GM23248 (cell line): ENCODE measurements around the gene MSL1. TPM values are rescaled to one million over a fixed set of nuclear protein-coding genes. Genes with fewer than 3 reads are reported as not detected.

Experiments used
- DNase-seq: peaks from one replicate; pipeline ENCODE4 v3.0.0-alpha.2; 2015
- H2AFZ ChIP-seq: fragments of 200-600 bp; sonication (generic); 2 replicates; pipeline ENCODE4 v1.6.1; 2016; ENCODE audit warnings: antibody characterized with exemption
- H3F3A ChIP-seq: fragments of 200-600 bp; sonication (generic); 2 replicates; pipeline ENCODE4 v1.6.1; 2016; ENCODE audit warnings: mild to moderate bottlenecking, antibody characterized with exemption, mixed run types; ENCODE audit not compliant: insufficient read depth
- H3K27ac ChIP-seq: fragments of 200-600 bp; sonication (generic); 2 replicates; pipeline ENCODE4 v1.5.1; 2016; ENCODE audit warnings: mild to moderate bottlenecking
- H3K27me3 ChIP-seq: fragments of 200-600 bp; sonication (generic); replicated peaks from 2 replicates; pipeline ENCODE4 v1.6.1; 2016; ENCODE audit warnings: mild to moderate bottlenecking; ENCODE audit not compliant: insufficient read depth
- H3K36me3 ChIP-seq: fragments of 200-600 bp; sonication (generic); 2 replicates; pipeline ENCODE4 v1.6.1; 2016; ENCODE audit warnings: low read depth, mild to moderate bottlenecking
- H3K4me1 ChIP-seq: fragments of 200-600 bp; sonication (generic); 2 replicates; pipeline ENCODE4 v1.6.1; 2016; ENCODE audit warnings: mild to moderate bottlenecking; ENCODE audit not compliant: insufficient read depth
- H3K4me2 ChIP-seq: fragments of 200-600 bp; sonication (generic); one replicate; pipeline ENCODE4 v1.6.1; 2016; ENCODE audit warnings: mild to moderate bottlenecking; ENCODE audit not compliant: unreplicated experiment
- H3K4me3 ChIP-seq: fragments of 200-600 bp; sonication (generic); 2 replicates; pipeline ENCODE4 v1.5.1; 2016; ENCODE audit warnings: mild to moderate bottlenecking
- H3K79me2 ChIP-seq: fragments of 200-600 bp; sonication (generic); 2 replicates; pipeline ENCODE4 v1.6.1; 2016; ENCODE audit warnings: mild to moderate bottlenecking; ENCODE audit not compliant: insufficient read depth
- H3K9ac ChIP-seq: fragments of 200-600 bp; sonication (generic); 2 replicates; pipeline ENCODE4 v1.6.1; 2016; ENCODE audit warnings: mild to moderate bottlenecking
- H3K9me2 ChIP-seq: fragments of 200-600 bp; sonication (generic); 2 replicates; pipeline ENCODE4 v1.6.1; 2016; ENCODE audit warnings: mixed run types, mild to moderate bottlenecking, moderate library complexity; ENCODE audit not compliant: insufficient read depth
- H3K9me3 ChIP-seq: fragments of 200-600 bp; sonication (generic); one replicate; pipeline ENCODE4 v1.6.1; 2017; ENCODE audit warnings: low read depth
- H4K20me1 ChIP-seq: fragments of 200-600 bp; sonication (generic); 2 replicates; pipeline ENCODE4 v1.6.0; 2016; ENCODE audit not compliant: insufficient read depth
- EZH2 ChIP-seq: fragments of 200-600 bp; sonication (generic); IDR thresholded peaks from 2 replicates; pipeline ENCODE4 v1.6.1; 2018; ENCODE audit warnings: antibody characterized with exemption, mild to moderate bottlenecking; ENCODE audit not compliant: insufficient read depth, poor library complexity, severe bottlenecking
- EZH2phosphoT487 ChIP-seq: fragments of 200-600 bp; sonication (generic); IDR thresholded peaks from 2 replicates; pipeline ENCODE4 v1.6.1; 2018; ENCODE audit warnings: antibody characterized with exemption, moderate library complexity, mild to moderate bottlenecking, low read depth; ENCODE audit not compliant: insufficient read depth
- WGBS, 2 experiments: methylation state at CpG; one replicate each; pipeline ENCODE4 v1.1.6; 2015 to 2017; ENCODE audit warnings: low lambda C conversion rate in 2 of 2, low coverage in 1 of 2; ENCODE audit errors: missing lambda C conversion rate in 2 of 2; 5-methylcytosine and 5-hydroxymethylcytosine counted together
- in situ Hi-C: fragments of 300-500 bp; cut with MboI; formaldehyde crosslinking; loops from 2 replicates; pipeline ENCODE4 v1.15.0; 2020
- polyA plus RNA-seq: library from polyadenylated mRNA; unstranded; fragments of >200 nt; fragmentation: Nextera tagmentation; extraction: Ambion mirVana; gene quantifications from 2 replicates; pipeline ENCODE4 v1.2.1, GENCODE V29; 2016
- total RNA-seq: library from RNA; depleted of rRNA; stranded (reverse); fragments of >200 nt; shearing (Covaris generic); gene quantifications from 2 replicates; pipeline ENCODE4 v1.2.3, GENCODE V29; 2014

Gene MSL1
- total and polyA plus RNA-seq, 2 experiments from 2014 or later: 8.9 to 45.3 TPM

GRCh38 chr17:40112191-40112711 lies 9.5 kb upstream of the MSL1 start:
- H3K4me2 ChIP-seq: peak overlapping the region; percentile 90
- peak overlapping the region; percentile 85 for H3K9ac ChIP-seq
- peaks cover 67% of the 10 kb centered on the region for H3K4me1 ChIP-seq
- H3F3A ChIP-seq: peaks cover 73% of the 10 kb centered on the region
- H3K4me3 ChIP-seq: peak overlapping the region; percentile 64
- in situ Hi-C loops: no loop called here
- DNase-seq: no peak
- no peaks in the 10 kb centered on the region for H3K9me2 ChIP-seq
- H3K79me2 ChIP-seq: no peaks in the 10 kb centered on the region
- peak overlapping the region; percentile 93 for H3K27ac ChIP-seq
- 0 to 3% methylated on average over 2 of the region's 2 CpGs for WGBS, 2 experiments
- H2AFZ ChIP-seq: peak overlapping the region; percentile 77
- no peaks in the 10 kb centered on the region for H3K9me3 ChIP-seq
- H4K20me1 ChIP-seq: no peaks in the 10 kb centered on the region
- H3K36me3 ChIP-seq: no peaks in the 10 kb centered on the region
- H3K27me3 ChIP-seq: no peaks in the 10 kb centered on the region
- TF ChIP-seq EZH2phosphoT487 (no peak), EZH2 (no peak)

GRCh38 chr17:40112718-40113109 lies 9.1 kb upstream of the MSL1 start:
- H3F3A ChIP-seq: peaks cover 73% of the 10 kb centered on the region
- H3K9me2 ChIP-seq: no peaks in the 10 kb centered on the region
- H3K79me2 ChIP-seq: no peaks in the 10 kb centered on the region
- no peaks in the 10 kb centered on the region for H3K36me3 ChIP-seq
- H3K4me3 ChIP-seq: peak overlapping the region; percentile 64
- H4K20me1 ChIP-seq: no peaks in the 10 kb centered on the region
- H3K27ac ChIP-seq: peak overlapping the region; percentile 93
- in situ Hi-C loops: no loop called here
- DNase-seq: no peak
- H3K9ac ChIP-seq: peak overlapping the region; percentile 85
- no peaks in the 10 kb centered on the region for H3K27me3 ChIP-seq
- H3K9me3 ChIP-seq: no peaks in the 10 kb centered on the region
- TF ChIP-seq EZH2 (no peak), EZH2phosphoT487 (no peak)
- peaks cover 63% of the 10 kb centered on the region for H3K4me1 ChIP-seq
- peak overlapping the region; percentile 90 for H3K4me2 ChIP-seq
- 5 to 8% methylated on average over 4 of the region's 4 CpGs for WGBS, 2 experiments
- peak overlapping the region; percentile 77 for H2AFZ ChIP-seq

- H3F3A ChIP-seq: peaks cover 73% of the 10 kb centered on the region
- peaks cover 59% of the 10 kb centered on the region for H3K4me1 ChIP-seq
- no peaks in the 10 kb centered on the region for H3K79me2 ChIP-seq
- peak; percentile 97 for DNase-seq
- H3K27ac ChIP-seq: peak overlapping the region; percentile 93
- H3K9me3 ChIP-seq: no peaks in the 10 kb centered on the region
- 2% methylated on average over 17 of the region's 17 CpGs for WGBS, 2 experiments
- peak overlapping the region; percentile 85 for H3K9ac ChIP-seq
- no peaks in the 10 kb centered on the region for H4K20me1 ChIP-seq
- no peak for TF ChIP-seq EZH2phosphoT487
- TF ChIP-seq EZH2: no peak
- in situ Hi-C loops: no loop called here
- H3K4me3 ChIP-seq: peak overlapping the region; percentile 64
- H2AFZ ChIP-seq: peak overlapping the region; percentile 77
- peak overlapping the region; percentile 90 for H3K4me2 ChIP-seq
- no peaks in the 10 kb centered on the region for H3K9me2 ChIP-seq
- H3K36me3 ChIP-seq: no peaks in the 10 kb centered on the region
- H3K27me3 ChIP-seq: no peaks in the 10 kb centered on the region
Observed at GRCh38 chr17:40113110-40113906, 8.5 kb upstream of the MSL1 start.

- Histone ChIP-seq H3K79me2 (no peaks in the 10 kb centered on the region), H3K4me3 (peak overlapping the region; percentile 64), H3K4me2 (peak overlapping the region; percentile 90), H3K9me3 (no peaks in the 10 kb centered on the region), H3K27ac (peak overlapping the region; percentile 93), H3K9ac (peak overlapping the region; percentile 85), H2AFZ (peak overlapping the region; percentile 60), H3K36me3 (no peaks in the 10 kb centered on the region), H4K20me1 (no peaks in the 10 kb centered on the region), H3F3A (peaks cover 67% of the 10 kb centered on the region), H3K27me3 (no peaks in the 10 kb centered on the region), H3K4me1 (peaks cover 53% of the 10 kb centered on the region), H3K9me2 (no peaks in the 10 kb centered on the region)
- in situ Hi-C loops: no loop called here
- TF ChIP-seq EZH2phosphoT487 (no peak), EZH2 (no peak)
- peak; percentile 72 for DNase-seq
- WGBS, 2 experiments: 25 to 28% methylated on average over 5 of the region's 5 CpGs
Observed at GRCh38 chr17:40113907-40114245, 7.9 kb upstream of the MSL1 start.
